ENCODE results near the gene ANKRD29. TPM values are rescaled to one million over a fixed set of nuclear protein-coding genes. Genes with fewer than 3 reads are reported as not detected.

The ANKRD29 gene
- total RNA-seq, 1 donor from 2014 or later: 9.2 TPM

DNA sequence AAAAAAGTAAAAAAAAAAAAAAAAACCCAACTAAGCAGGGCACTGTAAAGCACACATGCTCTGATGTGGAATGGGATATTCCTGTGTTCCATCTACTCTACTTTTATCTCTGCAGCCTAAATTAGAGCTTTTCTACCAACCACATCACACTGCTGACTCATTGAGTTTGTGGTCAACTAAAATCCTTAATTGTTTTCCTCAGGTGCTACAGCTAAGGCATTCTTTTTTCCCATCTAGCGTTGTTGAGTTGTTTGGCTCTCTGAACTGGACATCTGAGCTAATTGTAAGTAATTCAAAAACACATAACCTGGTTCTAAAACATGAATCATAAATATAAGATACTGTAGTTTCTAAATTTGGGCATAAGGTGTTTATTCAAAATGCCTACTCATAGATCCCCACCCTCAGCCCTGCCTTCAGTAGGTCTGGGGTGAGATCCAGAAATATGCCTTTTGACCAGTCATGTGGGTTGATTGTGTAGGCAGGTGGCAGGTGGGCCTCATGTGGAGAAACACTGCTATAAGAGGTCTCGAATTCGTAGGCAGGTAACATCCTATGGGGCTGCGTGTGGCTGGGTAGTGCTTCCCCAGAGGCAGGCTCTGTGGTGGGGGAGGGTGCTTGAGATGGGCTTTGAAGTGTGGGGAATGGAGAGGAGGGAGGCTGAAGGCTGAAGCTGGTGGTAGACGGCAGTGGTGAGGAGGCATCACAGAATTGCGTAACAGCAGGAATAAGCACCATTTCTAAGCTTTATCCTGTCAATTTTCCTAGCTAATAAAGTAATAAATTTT is 27.2 kb downstream of the ANKRD29 start:
- intact Hi-C loops (cut with micrococcal nuclease): no loop called here
- Histone ChIP-seq H3K4me1 (no peaks in the 10 kb centered on the region), H3K9me3 (replicated peaks) (no peaks in the 10 kb centered on the region), H3K4me3 (no peak overlapping the region), H3K27ac (replicated peaks) (no peak overlapping the region), H3K27me3 (ENCODE audit: low read depth) (no peaks in the 10 kb centered on the region), H3K36me3 (peaks cover 5% of the 10 kb centered on the region)
- DNase-seq: no peak
- TF ChIP-seq, protein P1, sequence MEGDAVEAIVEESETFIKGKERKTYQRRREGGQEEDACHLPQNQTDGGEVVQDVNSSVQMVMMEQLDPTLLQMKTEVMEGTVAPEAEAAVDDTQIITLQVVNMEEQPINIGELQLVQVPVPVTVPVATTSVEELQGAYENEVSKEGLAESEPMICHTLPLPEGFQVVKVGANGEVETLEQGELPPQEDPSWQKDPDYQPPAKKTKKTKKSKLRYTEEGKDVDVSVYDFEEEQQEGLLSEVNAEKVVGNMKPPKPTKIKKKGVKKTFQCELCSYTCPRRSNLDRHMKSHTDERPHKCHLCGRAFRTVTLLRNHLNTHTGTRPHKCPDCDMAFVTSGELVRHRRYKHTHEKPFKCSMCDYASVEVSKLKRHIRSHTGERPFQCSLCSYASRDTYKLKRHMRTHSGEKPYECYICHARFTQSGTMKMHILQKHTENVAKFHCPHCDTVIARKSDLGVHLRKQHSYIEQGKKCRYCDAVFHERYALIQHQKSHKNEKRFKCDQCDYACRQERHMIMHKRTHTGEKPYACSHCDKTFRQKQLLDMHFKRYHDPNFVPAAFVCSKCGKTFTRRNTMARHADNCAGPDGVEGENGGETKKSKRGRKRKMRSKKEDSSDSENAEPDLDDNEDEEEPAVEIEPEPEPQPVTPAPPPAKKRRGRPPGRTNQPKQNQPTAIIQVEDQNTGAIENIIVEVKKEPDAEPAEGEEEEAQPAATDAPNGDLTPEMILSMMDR (IDR thresholded peaks at IDR 0.05; ENCODE audit: borderline replicate concordance): no peak

DNA sequence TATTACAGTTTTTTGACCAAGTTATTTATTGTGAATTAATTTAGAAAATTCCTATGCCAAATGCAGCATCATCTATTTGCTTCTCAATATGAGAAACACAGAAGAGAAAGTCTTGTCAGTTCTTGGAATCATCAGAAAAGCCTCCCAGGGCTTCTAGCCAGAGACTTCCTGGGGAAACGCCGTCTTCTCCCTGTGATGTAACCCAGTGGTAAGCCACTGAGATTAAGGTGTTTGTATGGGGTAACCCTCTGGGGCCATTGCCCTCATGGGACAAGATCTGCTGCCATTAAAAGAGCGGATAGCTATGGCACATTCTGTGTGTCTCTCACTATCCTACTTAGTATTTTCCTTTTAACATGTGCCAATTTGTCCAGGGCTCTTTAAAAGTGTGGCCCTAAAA is 28.0 kb downstream of the ANKRD29 start:
- intact Hi-C loops (cut with micrococcal nuclease): no loop called here
- Histone ChIP-seq H3K4me3 (no peak overlapping the region), H3K9me3 (replicated peaks) (no peaks in the 10 kb centered on the region), H3K4me1 (no peaks in the 10 kb centered on the region), H3K36me3 (peaks cover 5% of the 10 kb centered on the region), H3K27ac (replicated peaks) (no peak overlapping the region), H3K27me3 (ENCODE audit: low read depth) (no peaks in the 10 kb centered on the region)
- no peak for DNase-seq
- TF ChIP-seq, protein P1 (IDR thresholded peaks at IDR 0.05; ENCODE audit: borderline replicate concordance): no peak

DNA sequence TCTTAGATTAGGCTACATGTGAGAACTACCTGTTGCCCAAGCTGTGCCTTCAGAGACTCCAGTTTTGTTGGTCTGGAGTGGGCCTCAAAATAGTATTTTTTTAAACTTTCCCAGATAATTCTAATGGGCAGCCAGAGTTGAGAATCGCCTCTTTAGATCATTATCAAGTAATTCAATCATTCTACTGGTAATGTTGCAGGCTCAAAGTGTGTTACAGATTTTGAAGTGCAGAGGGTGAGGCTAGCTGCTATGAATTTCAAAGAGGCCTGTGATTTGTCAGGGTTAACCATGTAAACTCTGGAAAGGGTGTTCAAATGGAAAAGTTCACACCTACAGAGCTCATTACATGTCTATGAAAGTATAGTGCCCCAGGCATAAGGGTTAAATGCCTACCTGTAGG is 30.1 kb downstream of the ANKRD29 start:
- TF ChIP-seq, protein P1 (IDR thresholded peaks at IDR 0.05; ENCODE audit: borderline replicate concordance): no peak
- H3K36me3 ChIP-seq: peaks cover 13% of the 10 kb centered on the region
- intact Hi-C loops (cut with micrococcal nuclease): no loop called here

DNA sequence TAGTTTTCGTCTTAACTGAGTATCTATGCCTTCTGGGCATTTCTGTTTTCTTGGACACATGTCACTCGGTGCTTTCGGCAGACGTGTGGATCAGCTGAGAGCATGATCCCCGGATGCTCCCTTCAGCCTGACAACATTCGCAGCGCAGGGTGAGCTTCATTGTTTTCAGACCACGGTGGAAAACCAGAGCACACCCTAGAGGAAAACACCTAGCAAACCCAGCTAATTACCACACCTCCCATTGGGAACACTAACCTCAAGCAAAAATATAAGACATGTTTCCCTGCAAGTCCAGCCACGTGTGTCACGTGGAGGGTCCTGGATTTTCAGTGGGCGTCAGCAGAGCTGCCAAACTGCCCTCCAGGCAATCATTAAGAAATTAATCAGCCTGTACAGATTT is 31.0 kb downstream of the ANKRD29 start:
- intact Hi-C loops (cut with micrococcal nuclease): no loop called here
- Histone ChIP-seq H3K4me3 (no peak overlapping the region), H3K27me3 (ENCODE audit: low read depth) (no peaks in the 10 kb centered on the region), H3K4me1 (no peaks in the 10 kb centered on the region), H3K36me3 (peaks cover 13% of the 10 kb centered on the region), H3K27ac (replicated peaks) (no peak overlapping the region), H3K9me3 (replicated peaks) (no peaks in the 10 kb centered on the region)
- TF ChIP-seq, protein P1 (IDR thresholded peaks at IDR 0.05; ENCODE audit: borderline replicate concordance): no peak
- no peak for DNase-seq

More for the DNA sequence above, 30.1 kb downstream of the ANKRD29 start:
- Histone ChIP-seq H3K4me1 (no peaks in the 10 kb centered on the region), H3K9me3 (replicated peaks) (no peaks in the 10 kb centered on the region), H3K4me3 (no peak overlapping the region), H3K27me3 (ENCODE audit: low read depth) (no peaks in the 10 kb centered on the region), H3K27ac (replicated peaks) (no peak overlapping the region)
- no peak for DNase-seq

DNA sequence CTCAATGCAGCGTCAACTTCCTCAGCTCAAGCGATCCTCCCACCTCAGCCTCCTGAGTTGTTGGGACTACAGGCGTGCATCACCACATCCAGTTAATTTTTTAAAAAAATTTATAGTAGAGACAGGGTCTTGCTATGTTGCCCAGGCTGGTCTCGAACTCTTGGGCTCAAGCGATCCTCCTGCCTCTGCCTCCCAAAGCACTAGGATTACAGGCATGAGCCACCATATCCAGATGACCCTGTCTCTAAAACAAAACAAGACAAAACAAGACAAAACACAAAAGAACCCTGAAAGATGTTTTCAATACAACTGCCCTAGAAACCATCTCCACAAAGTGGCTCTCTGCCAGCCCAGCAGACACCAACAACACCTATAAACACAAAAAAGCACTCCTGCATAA is 31.4 kb downstream of the ANKRD29 start:
- Histone ChIP-seq H3K27me3 (ENCODE audit: low read depth) (no peaks in the 10 kb centered on the region), H3K27ac (replicated peaks) (no peak overlapping the region), H3K9me3 (replicated peaks) (no peaks in the 10 kb centered on the region), H3K4me3 (no peak overlapping the region), H3K4me1 (no peaks in the 10 kb centered on the region), H3K36me3 (peaks cover 13% of the 10 kb centered on the region)
- intact Hi-C loops (cut with micrococcal nuclease): no loop called here
- DNase-seq: no peak
- TF ChIP-seq, protein P1 (IDR thresholded peaks at IDR 0.05; ENCODE audit: borderline replicate concordance): no peak
